A673 (cell line): ENCODE results near the gene KIR2DL1.

Experiments used
- CTCF ChIP-seq: fragments of 300-800, 200-600 bp; sonication (generic); conservative IDR thresholded peaks from 2 replicates; pipeline ENCODE4 v1.5.1; 2017; ENCODE audit warnings: low read depth, mild to moderate bottlenecking, antibody characterized with exemption, low read length, moderate library complexity, mixed read lengths
- EZH2 ChIP-seq: fragments of 200-600 bp; sonication (generic); IDR thresholded peaks from 2 replicates; pipeline ENCODE4 v1.6.1; 2017; ENCODE audit warnings: borderline replicate concordance, low read depth, mild to moderate bottlenecking, mixed read lengths, antibody characterized with exemption, low read length; ENCODE audit not compliant: poor library complexity, severe bottlenecking

- no peak for TF ChIP-seq CTCF
- no peak for TF ChIP-seq EZH2
Measured at GRCh38 chr19:54795758-54796157, 26.2 kb downstream of the KIR2DL1 start.
